Non-pigmented ciliary epithelial cell (primary cell): Measurements from ENCODE around the gene RBM38.

Source experiments
- DNase-seq: peaks from one replicate; pipeline ENCODE4 v3.0.0-alpha.2; 2010; ENCODE audit warnings: low read depth

The RBM38 gene

GRCh38 chr20:57374931-57375651, 16.1 kb upstream of the RBM38 start:
- no peak for DNase-seq

- DNase-seq, result no peak
These were observed 15.5 kb upstream of the RBM38 start for GRCh38 chr20:57375652-57376230.

GRCh38 chr20:57377350-57377749, 13.8 kb upstream of the RBM38 start:
- DNase-seq, result no peak

GRCh38 chr20:57378107-57378506, 13.1 kb upstream of the RBM38 start:
- no peak for DNase-seq

GRCh38 chr20:57378646-57379262, 12.4 kb upstream of the RBM38 start:
- no peak for DNase-seq

GRCh38 chr20:57379263-57379647, 11.9 kb upstream of the RBM38 start:
- DNase-seq, result no peak

- DNase-seq, result no peak
These were observed 11.0 kb upstream of the RBM38 start for GRCh38 chr20:57380081-57380750.

GRCh38 chr20:57381596-57382503, 9.3 kb upstream of the RBM38 start:
- peak; percentile 27 for DNase-seq

GRCh38 chr20:57382516-57382915, 8.7 kb upstream of the RBM38 start:
- no peak for DNase-seq

- no peak for DNase-seq
These were observed 7.5 kb upstream of the RBM38 start for GRCh38 chr20:57383447-57384347.

- no peak for DNase-seq
These were observed 6.7 kb upstream of the RBM38 start for GRCh38 chr20:57384486-57384885.

GRCh38 chr20:57384953-57385761, 6.0 kb upstream of the RBM38 start:
- DNase-seq, result no peak

GRCh38 chr20:57385940-57386339, 5.3 kb upstream of the RBM38 start:
- no peak for DNase-seq

- DNase-seq, result no peak
These were observed 4.4 kb upstream of the RBM38 start for GRCh38 chr20:57386762-57387161.

GRCh38 chr20:57387463-57387862, 3.7 kb upstream of the RBM38 start:
- DNase-seq, result no peak

- no peak for DNase-seq
These were observed 3.2 kb upstream of the RBM38 start for GRCh38 chr20:57387945-57388371.

- no peak for DNase-seq
These were observed 2.1 kb upstream of the RBM38 start for GRCh38 chr20:57388953-57389694.

- no peak for DNase-seq
These were observed 1.2 kb upstream of the RBM38 start for GRCh38 chr20:57389695-57390603.
